GM20000 (cell line): ENCODE measurements around the gene AURKAIP1.

Experiments
- DNase-seq: peaks from one replicate; pipeline ENCODE4 v3.0.0; 2012; ENCODE audit warnings: low spot score
- TF ChIP-seq, protein P1 (sequence below): IDR thresholded peaks from 2 replicates; pipeline ENCODE4 v1.5.1; 2012; ENCODE audit warnings: mild to moderate bottlenecking, control low read depth; ENCODE audit errors: extremely low read depth, missing control alignments

The AURKAIP1 gene

DNA sequence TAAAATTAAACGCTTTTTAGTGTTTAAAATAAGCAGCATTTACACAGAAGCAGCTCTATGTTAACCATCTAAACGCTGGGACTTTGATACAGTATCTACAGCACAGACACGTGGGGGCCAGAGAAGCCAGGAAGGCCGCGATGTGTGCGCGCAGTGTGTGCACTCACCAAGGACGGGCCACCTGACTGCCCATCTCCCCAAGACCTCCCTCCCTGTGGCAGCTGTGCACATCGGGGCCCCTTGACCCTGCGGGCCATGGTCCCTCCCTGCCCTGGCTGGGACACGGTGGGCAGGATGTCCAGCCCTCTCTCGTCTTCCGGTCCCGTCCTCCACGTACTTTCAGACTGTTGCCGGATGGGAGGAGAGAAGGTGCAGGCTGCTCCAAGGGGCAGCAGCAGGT is 39.7 kb downstream of the AURKAIP1 start:
- no peak for DNase-seq
- TF ChIP-seq, protein P1, sequence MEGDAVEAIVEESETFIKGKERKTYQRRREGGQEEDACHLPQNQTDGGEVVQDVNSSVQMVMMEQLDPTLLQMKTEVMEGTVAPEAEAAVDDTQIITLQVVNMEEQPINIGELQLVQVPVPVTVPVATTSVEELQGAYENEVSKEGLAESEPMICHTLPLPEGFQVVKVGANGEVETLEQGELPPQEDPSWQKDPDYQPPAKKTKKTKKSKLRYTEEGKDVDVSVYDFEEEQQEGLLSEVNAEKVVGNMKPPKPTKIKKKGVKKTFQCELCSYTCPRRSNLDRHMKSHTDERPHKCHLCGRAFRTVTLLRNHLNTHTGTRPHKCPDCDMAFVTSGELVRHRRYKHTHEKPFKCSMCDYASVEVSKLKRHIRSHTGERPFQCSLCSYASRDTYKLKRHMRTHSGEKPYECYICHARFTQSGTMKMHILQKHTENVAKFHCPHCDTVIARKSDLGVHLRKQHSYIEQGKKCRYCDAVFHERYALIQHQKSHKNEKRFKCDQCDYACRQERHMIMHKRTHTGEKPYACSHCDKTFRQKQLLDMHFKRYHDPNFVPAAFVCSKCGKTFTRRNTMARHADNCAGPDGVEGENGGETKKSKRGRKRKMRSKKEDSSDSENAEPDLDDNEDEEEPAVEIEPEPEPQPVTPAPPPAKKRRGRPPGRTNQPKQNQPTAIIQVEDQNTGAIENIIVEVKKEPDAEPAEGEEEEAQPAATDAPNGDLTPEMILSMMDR = no peak

DNA sequence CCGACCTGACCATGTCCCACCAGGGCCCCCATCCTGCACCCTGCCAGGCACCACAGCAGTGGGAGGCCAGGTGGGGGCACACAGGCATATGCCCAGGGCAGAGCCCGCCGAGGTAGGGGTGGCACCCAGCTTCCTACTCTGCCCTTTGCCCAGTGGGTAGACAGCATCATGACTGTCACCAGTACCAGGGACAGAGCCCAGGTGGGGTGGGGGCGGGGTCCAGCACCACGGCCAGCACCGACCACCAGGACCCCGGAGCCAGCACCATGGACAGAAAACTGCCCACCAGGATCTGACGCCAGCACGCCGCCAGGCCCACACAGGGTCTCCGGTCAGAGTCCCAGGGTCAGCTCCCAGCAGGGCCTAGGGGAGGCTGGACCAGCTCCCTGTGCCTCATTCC is 40.2 kb downstream of the AURKAIP1 start:
- no peak for DNase-seq
- TF ChIP-seq, protein P1 = no peak

DNA sequence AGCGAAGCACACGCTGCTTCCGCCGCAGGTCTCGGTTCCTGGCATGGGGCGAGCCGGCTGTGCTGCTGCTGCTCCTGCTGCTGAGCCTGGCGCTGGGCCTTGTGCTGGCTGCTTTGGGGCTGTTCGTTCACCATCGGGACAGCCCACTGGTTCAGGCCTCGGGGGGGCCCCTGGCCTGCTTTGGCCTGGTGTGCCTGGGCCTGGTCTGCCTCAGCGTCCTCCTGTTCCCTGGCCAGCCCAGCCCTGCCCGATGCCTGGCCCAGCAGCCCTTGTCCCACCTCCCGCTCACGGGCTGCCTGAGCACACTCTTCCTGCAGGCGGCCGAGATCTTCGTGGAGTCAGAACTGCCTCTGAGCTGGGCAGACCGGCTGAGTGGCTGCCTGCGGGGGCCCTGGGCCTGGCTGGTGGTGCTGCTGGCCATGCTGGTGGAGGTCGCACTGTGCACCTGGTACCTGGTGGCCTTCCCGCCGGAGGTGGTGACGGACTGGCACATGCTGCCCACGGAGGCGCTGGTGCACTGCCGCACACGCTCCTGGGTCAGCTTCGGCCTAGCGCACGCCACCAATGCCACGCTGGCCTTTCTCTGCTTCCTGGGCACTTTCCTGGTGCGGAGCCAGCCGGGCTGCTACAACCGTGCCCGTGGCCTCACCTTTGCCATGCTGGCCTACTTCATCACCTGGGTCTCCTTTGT is 41.3 kb downstream of the AURKAIP1 start:
- no peak for DNase-seq
- TF ChIP-seq, protein P1 = no peak

DNA sequence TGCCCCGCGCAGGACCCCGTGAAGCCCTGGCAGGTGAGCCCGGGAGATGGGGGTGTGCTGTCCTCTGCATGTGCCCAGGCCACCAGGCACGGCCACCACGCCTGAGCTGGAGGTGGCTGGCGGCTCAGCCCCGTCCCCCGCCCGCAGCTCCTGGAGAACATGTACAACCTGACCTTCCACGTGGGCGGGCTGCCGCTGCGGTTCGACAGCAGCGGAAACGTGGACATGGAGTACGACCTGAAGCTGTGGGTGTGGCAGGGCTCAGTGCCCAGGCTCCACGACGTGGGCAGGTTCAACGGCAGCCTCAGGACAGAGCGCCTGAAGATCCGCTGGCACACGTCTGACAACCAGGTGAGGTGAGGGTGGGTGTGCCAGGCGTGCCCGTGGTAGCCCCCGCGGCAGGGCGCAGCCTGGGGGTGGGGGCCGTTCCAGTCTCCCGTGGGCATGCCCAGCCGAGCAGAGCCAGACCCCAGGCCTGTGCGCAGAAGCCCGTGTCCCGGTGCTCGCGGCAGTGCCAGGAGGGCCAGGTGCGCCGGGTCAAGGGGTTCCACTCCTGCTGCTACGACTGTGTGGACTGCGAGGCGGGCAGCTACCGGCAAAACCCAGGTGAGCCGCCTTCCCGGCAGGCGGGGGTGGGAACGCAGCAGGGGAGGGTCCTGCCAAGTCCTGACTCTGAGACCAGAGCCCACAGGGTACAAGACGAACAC is 42.1 kb downstream of the AURKAIP1 start:
- no peak for DNase-seq
- TF ChIP-seq, protein P1 = no peak

DNA sequence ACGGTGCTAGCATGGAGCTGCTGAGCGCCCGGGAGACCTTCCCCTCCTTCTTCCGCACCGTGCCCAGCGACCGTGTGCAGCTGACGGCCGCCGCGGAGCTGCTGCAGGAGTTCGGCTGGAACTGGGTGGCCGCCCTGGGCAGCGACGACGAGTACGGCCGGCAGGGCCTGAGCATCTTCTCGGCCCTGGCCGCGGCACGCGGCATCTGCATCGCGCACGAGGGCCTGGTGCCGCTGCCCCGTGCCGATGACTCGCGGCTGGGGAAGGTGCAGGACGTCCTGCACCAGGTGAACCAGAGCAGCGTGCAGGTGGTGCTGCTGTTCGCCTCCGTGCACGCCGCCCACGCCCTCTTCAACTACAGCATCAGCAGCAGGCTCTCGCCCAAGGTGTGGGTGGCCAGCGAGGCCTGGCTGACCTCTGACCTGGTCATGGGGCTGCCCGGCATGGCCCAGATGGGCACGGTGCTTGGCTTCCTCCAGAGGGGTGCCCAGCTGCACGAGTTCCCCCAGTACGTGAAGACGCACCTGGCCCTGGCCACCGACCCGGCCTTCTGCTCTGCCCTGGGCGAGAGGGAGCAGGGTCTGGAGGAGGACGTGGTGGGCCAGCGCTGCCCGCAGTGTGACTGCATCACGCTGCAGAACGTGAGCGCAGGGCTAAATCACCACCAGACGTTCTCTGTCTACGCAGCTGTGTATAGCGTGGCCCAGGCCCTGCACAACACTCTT is 42.8 kb downstream of the AURKAIP1 start:
- TF ChIP-seq, protein P1 = no peak
- DNase-seq = no peak

DNA sequence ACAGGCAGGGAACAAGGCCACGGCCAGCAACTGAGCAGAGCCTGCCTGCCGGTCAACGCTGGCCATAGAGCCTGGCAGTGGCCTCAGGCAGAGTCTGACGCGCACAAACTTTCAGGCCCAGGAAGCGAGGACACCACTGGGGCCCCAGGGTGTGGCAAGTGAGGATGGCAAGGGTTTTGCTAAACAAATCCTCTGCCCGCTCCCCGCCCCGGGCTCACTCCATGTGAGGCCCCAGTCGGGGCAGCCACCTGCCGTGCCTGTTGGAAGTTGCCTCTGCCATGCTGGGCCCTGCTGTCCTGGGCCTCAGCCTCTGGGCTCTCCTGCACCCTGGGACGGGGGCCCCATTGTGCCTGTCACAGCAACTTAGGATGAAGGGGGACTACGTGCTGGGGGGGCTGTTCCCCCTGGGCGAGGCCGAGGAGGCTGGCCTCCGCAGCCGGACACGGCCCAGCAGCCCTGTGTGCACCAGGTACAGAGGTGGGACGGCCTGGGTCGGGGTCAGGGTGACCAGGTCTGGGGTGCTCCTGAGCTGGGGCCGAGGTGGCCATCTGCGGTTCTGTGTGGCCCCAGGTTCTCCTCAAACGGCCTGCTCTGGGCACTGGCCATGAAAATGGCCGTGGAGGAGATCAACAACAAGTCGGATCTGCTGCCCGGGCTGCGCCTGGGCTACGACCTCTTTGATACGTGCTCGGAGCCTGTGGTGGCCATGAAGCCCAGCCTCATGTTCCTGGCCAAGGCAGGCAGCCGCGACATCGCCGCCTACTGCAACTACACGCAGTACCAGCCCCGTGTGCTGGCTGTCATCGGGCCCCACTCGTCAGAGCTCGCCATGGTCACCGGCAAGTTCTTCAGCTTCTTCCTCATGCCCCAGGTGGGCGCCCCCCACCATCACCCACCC is 43.7 kb downstream of the AURKAIP1 start, which contains the start of gene TAS1R3:
TSS of gene TAS1R3 (plus strand) at position 213 of the 898 bp plus-strand sequence. CDS start at position 279, 66 bp downstream.
- TF ChIP-seq, protein P1 = no peak
- DNase-seq = peak; percentile 33
